Keratinocyte (primary cell): ENCODE measurements around the gene PLD1. TPM values are rescaled to one million over a fixed set of nuclear protein-coding genes. Genes with fewer than 3 reads are reported as not detected.

Experiments used
- DNase-seq: peaks from one replicate; pipeline ENCODE4 v3.0.0-alpha.2; 2011; ENCODE audit warnings: low read depth, missing footprints, low spot score
- FAIRE-seq: peaks from 2 replicates; lab custom pipeline; 2011; peaks lifted over from hg19 to GRCh38; lab: Jason Lieb, UNC
- H2AFZ ChIP-seq: 2 replicates; pipeline ENCODE4 v1.6.0; 2012; ENCODE audit warnings: low read length, control low read depth, inconsistent platforms; ENCODE audit not compliant: control insufficient read depth
- H3K27ac ChIP-seq: 2 replicates; pipeline ENCODE4 v1.5.1; 2011; ENCODE audit warnings: low read length; ENCODE audit not compliant: control insufficient read depth, insufficient read depth
- H3K27me3 ChIP-seq: 3 replicates; pipeline ENCODE4 v1.6.0; 2011; ENCODE audit warnings: low read length; ENCODE audit not compliant: control insufficient read depth, insufficient read depth; ENCODE audit errors: extremely low read depth
- H3K36me3 ChIP-seq, 2 experiments: 2 replicates in 1 of 2; 3 replicates in 1 of 2; pipeline ENCODE4 v1.5.1; 2011; ENCODE audit warnings: low read length in 2 of 2, mild to moderate bottlenecking in 1 of 2; ENCODE audit not compliant: control insufficient read depth in 2 of 2, insufficient read depth in 2 of 2; ENCODE audit errors: extremely low read depth in 1 of 2
- H3K4me1 ChIP-seq: 3 replicates; pipeline ENCODE4 v1.5.1; 2011; ENCODE audit warnings: low read length; ENCODE audit not compliant: control insufficient read depth, insufficient read depth; ENCODE audit errors: extremely low read depth
- H3K4me2 ChIP-seq: 3 replicates; pipeline ENCODE4 v1.6.0; 2011; ENCODE audit warnings: low read depth, low read length; ENCODE audit not compliant: control insufficient read depth, insufficient read depth; ENCODE audit errors: extremely low read depth
- H3K4me3 ChIP-seq, 3 experiments: fragments of 200-600 bp in 1 of 3; sonication (generic) in 1 of 3; 2 replicates in 2 of 3; 3 replicates in 1 of 3; pipeline ENCODE4 v1.5.1; 2011 to 2016; ENCODE audit warnings: low read length in 3 of 3, mild to moderate bottlenecking in 3 of 3, control low read depth in 2 of 3, inconsistent platforms in 1 of 3, low read depth in 1 of 3, mixed read lengths in 1 of 3, mixed run types in 1 of 3, moderate library complexity in 1 of 3; ENCODE audit not compliant: control insufficient read depth in 2 of 3, insufficient read depth in 2 of 3; ENCODE audit errors: extremely low read depth in 1 of 3
- H3K79me2 ChIP-seq: 2 replicates; pipeline ENCODE4 v1.6.0; 2012; ENCODE audit warnings: low read length; ENCODE audit not compliant: control insufficient read depth, insufficient read depth
- H3K9ac ChIP-seq: 3 replicates; pipeline ENCODE4 v1.6.0; 2011; ENCODE audit warnings: low read length; ENCODE audit not compliant: control insufficient read depth, insufficient read depth; ENCODE audit errors: extremely low read depth
- H3K9me1 ChIP-seq: 3 replicates; pipeline ENCODE4 v1.6.0; 2011; ENCODE audit warnings: low read length; ENCODE audit not compliant: control insufficient read depth, insufficient read depth; ENCODE audit errors: extremely low read depth
- H3K9me3 ChIP-seq: 2 replicates; pipeline ENCODE4 v1.5.1; 2012; ENCODE audit warnings: low read depth, low read length; ENCODE audit not compliant: control insufficient read depth
- H4K20me1 ChIP-seq: 3 replicates; pipeline ENCODE4 v1.6.0; 2011; ENCODE audit warnings: low read length; ENCODE audit not compliant: control insufficient read depth, insufficient read depth; ENCODE audit errors: extremely low read depth
- CTCF ChIP-seq, 3 experiments: IDR thresholded peaks in 1 of 3; conservative IDR thresholded peaks in 1 of 3; optimal IDR thresholded peaks in 1 of 3; 2 replicates in 2 of 3; 3 replicates in 1 of 3; pipeline versions ENCODE3 to v1.5.1; 2011; ENCODE audit warnings: low read length in 3 of 3, mild to moderate bottlenecking in 3 of 3, moderate library complexity in 2 of 3, control low read depth in 1 of 3, inconsistent platforms in 1 of 3; ENCODE audit not compliant: insufficient read depth in 2 of 3; ENCODE audit errors: extremely low read depth in 1 of 3
- EZH2 ChIP-seq: IDR thresholded peaks from one replicate; pipeline ENCODE4 v1.6.1; 2012; ENCODE audit warnings: inconsistent platforms, mild to moderate bottlenecking, low read length, moderate library complexity
- dilution Hi-C: fragments of 300-500 bp; cut with MboI; formaldehyde crosslinking; loops from one replicate; pipeline ENCODE4 v1.7.0; 2020; ENCODE audit warnings: low sequenced_read_pairs; ENCODE audit not compliant: extremely low pct_ligation_motif_present
- polyA plus RNA-seq, 5 experiments: library from polyadenylated mRNA; depleted of rRNA in 3 of 5; stranded (reverse) in 3 of 5; stranded (forward) in 1 of 5; unstranded in 1 of 5; fragments of >200 nt; gene quantifications; 1 replicate in 1 of 5; 2 replicates in 3 of 5; 3 replicates in 1 of 5; pipeline versions ENCODE4 v1.2.1 to v1.2.3, GENCODE V29; 2011 to 2012; ENCODE audit warnings: missing spikeins in 2 of 5, low read depth in 1 of 5, low replicate concordance in 1 of 5

The PLD1 gene
- polyA plus RNA-seq, 1 donor (not counting 4 experiments of a cell fraction or from before 2014, with no cell fraction given): 14.7 TPM

GRCh38 chr3:171649267-171649666 lies 161.0 kb downstream of the PLD1 start:
- Histone ChIP-seq H3K9me3 (no peaks in the 10 kb centered on the region), H3K9ac (no peak overlapping the region), H2AFZ (no peak overlapping the region), H3K27ac (no peak overlapping the region), H3K79me2 (no peaks in the 10 kb centered on the region), H3K36me3 (no peaks in the 10 kb centered on the region), H3K4me1 (peaks cover under 1% of the 10 kb centered on the region), H4K20me1 (no peaks in the 10 kb centered on the region), H3K9me1 (no peaks in the 10 kb centered on the region), H3K4me3 (no peak overlapping the region), H3K27me3 (no peaks in the 10 kb centered on the region), H3K4me2 (no peak overlapping the region)
- dilution Hi-C loops: no loop called here
- TF ChIP-seq EZH2 (no peak), CTCF (optimal IDR thresholded peaks at IDR 0.05 in 1 of 3, IDR thresholded peaks at IDR 0.05 in 1 of 3, conservative IDR thresholded peaks at IDR 0.05 in 1 of 3; ENCODE audit: extremely low read depth in 1 of 3, insufficient read depth in 2 of 3, low read length in 3 of 3) (no peak)
- DNase-seq (no peak), FAIRE-seq (no peak)

- H3K36me3 ChIP-seq: no peaks in the 10 kb centered on the region
- no peaks in the 10 kb centered on the region for H3K27me3 ChIP-seq
- H3K4me2 ChIP-seq: no peak overlapping the region
- DNase-seq (no peak), FAIRE-seq (no peak)
- H3K9ac ChIP-seq: no peak overlapping the region
- H4K20me1 ChIP-seq: no peaks in the 10 kb centered on the region
- no peak for TF ChIP-seq CTCF (optimal IDR thresholded peaks at IDR 0.05 in 1 of 3, IDR thresholded peaks at IDR 0.05 in 1 of 3, conservative IDR thresholded peaks at IDR 0.05 in 1 of 3; ENCODE audit: extremely low read depth in 1 of 3, insufficient read depth in 2 of 3, low read length in 3 of 3)
- no peak for TF ChIP-seq EZH2
- H3K79me2 ChIP-seq: no peaks in the 10 kb centered on the region
- no peak overlapping the region for H2AFZ ChIP-seq
- H3K9me3 ChIP-seq: no peaks in the 10 kb centered on the region
- H3K9me1 ChIP-seq: no peaks in the 10 kb centered on the region
- dilution Hi-C loops: no loop called here
- no peak overlapping the region for H3K4me3 ChIP-seq
- no peak overlapping the region for H3K27ac ChIP-seq
- H3K4me1 ChIP-seq: no peaks in the 10 kb centered on the region
Observed at GRCh38 chr3:171648069-171648468, 162.2 kb downstream of the PLD1 start.
